Ovary (tissue), 9 donors: Measurements from ENCODE around the gene CEP112. TPM values are rescaled to one million over a fixed set of nuclear protein-coding genes. Genes with fewer than 3 reads are reported as not detected.

Experiments used
- DNase-seq, 5 donors: peaks; one replicate each; pipeline ENCODE4 v3.0.0-alpha.2; 2019 to 2020
- H3K27ac ChIP-seq, 2 donors: fragments of 200-600 bp; one replicate each; pipeline versions ENCODE4 v1.5.1 to v1.8.0; 2019 to 2022
- H3K27me3 ChIP-seq: fragments of 200-600 bp; one replicate; pipeline ENCODE4 v1.8.0; 2022
- H3K36me3 ChIP-seq: fragments of 200-600 bp; sonication (generic); one replicate; pipeline ENCODE4 v1.5.1; 2019
- H3K4me1 ChIP-seq: one replicate; pipeline ENCODE4 v1.8.1; 2013; ENCODE audit warnings: mild to moderate bottlenecking, moderate library complexity; ENCODE audit not compliant: insufficient read depth
- H3K4me3 ChIP-seq: fragments of 200-600 bp; sonication (generic); one replicate; pipeline ENCODE4 v1.5.1; 2017
- H3K9me3 ChIP-seq, 2 donors: fragments of 200-600 bp in 1 of 2; sonication (generic) in 1 of 2; one replicate each; pipeline versions ENCODE4 v1.5.1 to v1.8.1; 2013 to 2019; ENCODE audit warnings: mild to moderate bottlenecking in 1 of 2, moderate library complexity in 1 of 2
- EP300 ChIP-seq: sonication (generic); formaldehyde crosslinking; IDR thresholded peaks from one replicate; pipeline ENCODE4 v1.6.1; 2017; ENCODE audit warnings: antibody characterized with exemption
- POLR2A ChIP-seq: fragments of 450-650 bp; IDR thresholded peaks from one replicate; pipeline ENCODE4 v1.6.1; 2017; ENCODE audit warnings: antibody characterized with exemption, mild to moderate bottlenecking, moderate library complexity
- WGBS, 3 donors: extraction: QIAGEN DNeasy Blood & Tissue Kit in 1 of 3; methylation state at CpG; one replicate each; pipeline versions ENCODE4 v1.1.5 to v1.1.7; 2013 to 2017; 5-methylcytosine and 5-hydroxymethylcytosine counted together
- intact Hi-C, 4 donors: fragments of 100-400 bp; cut with DNase I; formaldehyde crosslinking; loops; one replicate each; pipeline versions ENCODE4 v1.11.0 to v1.15.1; 2022 to 2023
- polyA plus RNA-seq, 2 donors: library from polyadenylated mRNA; stranded (reverse); fragments of 200-250 nt in 1 of 2; fragments of 350-450 nt in 1 of 2; fragmentation: Illumina TruSeq in 1 of 2; extraction: RNeasy Lipid Tissue Mini Kit (QIAGEN cat#74804) in 1 of 2; gene quantifications; one replicate each; pipeline ENCODE4 v1.2.3, GENCODE V29; 2013 to 2014
- total RNA-seq, 7 donors: library from RNA; depleted of rRNA in 2 of 7; stranded (reverse); fragments of >200 nt in 2 of 7; fragmentation: NEBNext Ultra II Directional in 3 of 7; extraction: Animal tissue kit (Norgen Biotek cat#: 25700) in 3 of 7; gene quantifications; one replicate each; pipeline versions ENCODE4 v1.1.0 to v1.2.4, GENCODE V29; 2016 to 2023
- TF ChIP-seq, protein P1 (sequence below), 3 donors: fragments of 450-650 bp in 2 of 3; fragments of 200-600 bp in 1 of 3; IDR thresholded peaks; one replicate each; pipeline versions ENCODE4 v1.5.1 to v1.8.0; 2016 to 2022; ENCODE audit warnings: antibody characterized with exemption in 3 of 3, mild to moderate bottlenecking in 1 of 3
- donor health status: DM: no; HTN: no; CAD: no; lungs with moderate emphysema.
- donor health status: DM: no; HTN: no; CAD: no.
- donor health status: Bipolar disorder and iron deficiency.
- donor health status: DM: yes; HTN: yes; CAD: no.
- donor health status: DM: no; HTN: no; CAD: no.
- donor health status: DM: yes; HTN: yes; CAD: no.

CEP112 gene
- total and polyA plus RNA-seq, 9 donors, result 9.3 to 25.5 (median 16.9) TPM

- no peak for TF ChIP-seq EP300
- TF ChIP-seq POLR2A, result no peak
- TF ChIP-seq, protein P1, sequence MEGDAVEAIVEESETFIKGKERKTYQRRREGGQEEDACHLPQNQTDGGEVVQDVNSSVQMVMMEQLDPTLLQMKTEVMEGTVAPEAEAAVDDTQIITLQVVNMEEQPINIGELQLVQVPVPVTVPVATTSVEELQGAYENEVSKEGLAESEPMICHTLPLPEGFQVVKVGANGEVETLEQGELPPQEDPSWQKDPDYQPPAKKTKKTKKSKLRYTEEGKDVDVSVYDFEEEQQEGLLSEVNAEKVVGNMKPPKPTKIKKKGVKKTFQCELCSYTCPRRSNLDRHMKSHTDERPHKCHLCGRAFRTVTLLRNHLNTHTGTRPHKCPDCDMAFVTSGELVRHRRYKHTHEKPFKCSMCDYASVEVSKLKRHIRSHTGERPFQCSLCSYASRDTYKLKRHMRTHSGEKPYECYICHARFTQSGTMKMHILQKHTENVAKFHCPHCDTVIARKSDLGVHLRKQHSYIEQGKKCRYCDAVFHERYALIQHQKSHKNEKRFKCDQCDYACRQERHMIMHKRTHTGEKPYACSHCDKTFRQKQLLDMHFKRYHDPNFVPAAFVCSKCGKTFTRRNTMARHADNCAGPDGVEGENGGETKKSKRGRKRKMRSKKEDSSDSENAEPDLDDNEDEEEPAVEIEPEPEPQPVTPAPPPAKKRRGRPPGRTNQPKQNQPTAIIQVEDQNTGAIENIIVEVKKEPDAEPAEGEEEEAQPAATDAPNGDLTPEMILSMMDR (IDR thresholded peaks at IDR 0.05), result no peak
- Histone ChIP-seq H3K4me3 (no peak within 1 kb of the TSS), H3K36me3 (no peaks in the 10 kb centered on the region), H3K4me1 (no peaks in the 10 kb centered on the region), H3K9me3 (no peaks in the 10 kb centered on the region), H3K27me3 (no peaks in the 10 kb centered on the region), H3K27ac (no peak within 1 kb of the TSS)
- intact Hi-C loops, result no loop called here
- no peak for DNase-seq
- 86 to 90% (median 86%) methylated on average over 20 of the region's 20 CpGs for WGBS, 3 donors
These were observed 37.2 kb upstream of the CEP112 start, which contains the start of gene APOH for GRCh38 chr17:66228887-66229782. Gene APOH (minus strand): TSS chr17:66229415. CDS start chr17:66229379, 36 bp downstream.

GRCh38 chr17:66227212-66228045 lies 35.5 kb upstream of the CEP112 start:
- no peaks in the 10 kb centered on the region for H3K36me3 ChIP-seq
- TF ChIP-seq EP300, result no peak
- TF ChIP-seq, protein P1 (IDR thresholded peaks at IDR 0.05), result no peak
- TF ChIP-seq POLR2A, result no peak
- 89 to 91% (median 91%) methylated on average over 4 of the region's 4 CpGs for WGBS, 3 donors

GRCh38 chr17:66222798-66223350 lies 30.9 kb upstream of the CEP112 start:
- Histone ChIP-seq H3K36me3 (no peaks in the 10 kb centered on the region), H3K4me3 (no peak overlapping the region), H3K4me1 (no peaks in the 10 kb centered on the region), H3K9me3 (no peaks in the 10 kb centered on the region), H3K27me3 (no peaks in the 10 kb centered on the region), H3K27ac (no peak overlapping the region)
- intact Hi-C loops, result no loop called here
- 73 to 79% (median 73%) methylated on average over 5 of the region's 5 CpGs for WGBS, 3 donors
- TF ChIP-seq POLR2A (no peak), EP300 (no peak)
- TF ChIP-seq, protein P1 (IDR thresholded peaks at IDR 0.05), result no peak
- no peak for DNase-seq

More at GRCh38 chr17:66227212-66228045, 35.5 kb upstream of the CEP112 start:
- H3K4me1 ChIP-seq, result no peaks in the 10 kb centered on the region
- no peaks in the 10 kb centered on the region for H3K9me3 ChIP-seq
- no peak for DNase-seq
- no peaks in the 10 kb centered on the region for H3K27me3 ChIP-seq
- no peak overlapping the region for H3K4me3 ChIP-seq
- intact Hi-C loops, result no loop called here
- no peak overlapping the region for H3K27ac ChIP-seq

- Histone ChIP-seq H3K27ac (no peak overlapping the region), H3K36me3 (no peaks in the 10 kb centered on the region), H3K4me3 (no peak overlapping the region), H3K27me3 (no peaks in the 10 kb centered on the region), H3K4me1 (no peaks in the 10 kb centered on the region), H3K9me3 (no peaks in the 10 kb centered on the region)
- 82 to 93% (median 88%) methylated on average over 11 of the region's 11 CpGs for WGBS, 3 donors
- TF ChIP-seq POLR2A (no peak), EP300 (no peak)
- TF ChIP-seq, protein P1 (IDR thresholded peaks at IDR 0.05), result no peak
- intact Hi-C loops, result no loop called here
- DNase-seq, result no peak
These were observed 30.0 kb upstream of the CEP112 start for GRCh38 chr17:66221755-66222530.
